GM10248 (cell line): ENCODE data around the gene TNFRSF21.
"Not testable (repeated sequence)": the region's sequence is repeated elsewhere in the genome, so short reads cannot be mapped to it uniquely, and the experiment has no call there.

Source experiments
- CTCF ChIA-PET: fragments of 300-600 bp; sonication (Branson Sonifier 250); formaldehyde crosslinking; extraction: SDS; loops from one replicate; lab custom pipeline; 2021; ENCODE audit warnings: antibody characterized with exemption; lab: Yijun Ruan, JAX
- POLR2A ChIA-PET: fragments of 350-650 bp; sonication (Branson Sonifier 250); formaldehyde crosslinking; extraction: SDS; loops from one replicate; lab custom pipeline; 2020; ENCODE audit warnings: antibody characterized with exemption; lab: Yijun Ruan, JAX
- DNase-seq: peaks from one replicate; pipeline ENCODE4 v3.0.0; 2012; ENCODE audit errors: extremely low spot score
- CTCF ChIP-seq: IDR thresholded peaks from 2 replicates; pipeline ENCODE4 v1.5.1; 2012; ENCODE audit warnings: mild to moderate bottlenecking, low read depth; ENCODE audit errors: extremely low read depth, missing control alignments, control extremely low read depth

The TNFRSF21 gene

GRCh38 chr6:47323887-47324286 lies 14.2 kb upstream of the TNFRSF21 start:
- ChIA-PET POLR2A (no interaction called here), CTCF (interaction anchor here (1.0 kb wide), 1 partner anchor 13 kb away, joined by 3 read pairs; no protein-coding TSS in a partner anchor)
- DNase-seq, result no peak
- TF ChIP-seq CTCF, result no peak

DNA sequence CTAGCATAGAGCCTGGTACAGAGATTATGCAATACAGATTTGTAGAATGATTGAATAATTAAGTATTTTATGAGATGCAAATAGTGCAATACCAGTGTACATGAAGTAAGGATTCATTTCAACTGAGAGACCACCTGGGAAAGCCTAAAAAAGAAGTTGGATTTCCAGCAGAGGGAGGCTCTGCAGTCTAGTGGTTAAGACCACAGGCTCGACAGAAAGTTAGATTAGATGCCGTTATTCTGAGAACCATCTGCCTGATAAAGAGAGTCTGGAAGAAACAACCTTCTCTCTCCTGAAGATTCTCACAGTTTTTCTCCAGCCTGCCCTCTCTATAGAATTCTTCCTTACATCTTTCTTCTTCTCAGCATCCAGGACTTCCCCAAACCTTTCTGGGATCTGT lies 13.6 kb upstream of the TNFRSF21 start:
- no peak for DNase-seq
- POLR2A ChIA-PET, result no interaction called here
- CTCF ChIA-PET, result no interaction called here
- TF ChIP-seq CTCF, result no peak

DNA sequence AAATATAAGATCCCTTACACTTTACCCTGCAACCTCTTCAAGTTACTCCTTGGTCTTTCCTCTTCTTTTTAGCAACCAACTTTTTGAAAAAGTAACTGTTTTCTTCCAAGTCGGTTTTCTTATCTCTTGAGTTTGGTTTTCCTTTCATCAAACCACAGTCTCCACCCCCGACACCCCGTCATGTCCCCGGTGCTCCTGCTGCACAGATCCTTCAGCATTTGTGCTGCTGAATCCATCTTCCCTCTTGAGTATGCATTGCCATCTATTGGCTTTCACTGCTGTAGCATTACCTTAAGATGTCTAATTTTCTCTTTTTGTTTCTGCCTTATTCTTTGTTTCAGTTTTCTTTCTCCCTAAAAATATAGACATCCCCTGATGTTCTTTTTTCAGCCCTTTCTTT lies 11.9 kb upstream of the TNFRSF21 start:
- TF ChIP-seq CTCF, result no peak
- CTCF ChIA-PET, result no interaction called here
- POLR2A ChIA-PET, result no interaction called here
- no peak for DNase-seq

DNA sequence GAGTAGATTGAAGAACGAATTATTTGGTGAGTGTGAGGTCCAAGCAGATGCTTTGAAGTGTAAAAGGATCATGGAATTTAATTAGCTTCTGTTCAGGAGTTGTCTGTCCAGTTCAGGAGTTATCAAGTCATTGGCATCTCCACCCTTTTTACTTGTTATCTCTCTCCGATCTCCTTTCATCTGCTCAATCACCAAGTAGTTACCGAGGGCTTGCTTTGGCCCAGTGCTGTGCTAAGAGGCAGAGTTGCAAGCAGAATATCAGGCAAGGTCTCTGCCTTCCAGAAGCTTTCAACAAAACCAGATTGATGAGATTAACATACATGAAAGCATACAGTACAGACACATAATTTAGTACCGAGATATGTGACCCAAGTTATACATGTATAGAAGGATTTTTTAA lies 10.2 kb upstream of the TNFRSF21 start:
- ChIA-PET POLR2A (no interaction called here), CTCF (interaction anchor here (1.0 to 1.5 kb wide), 2 partner anchors 11 to 21 kb away, joined by 3 to 5 read pairs; partner anchors contain the start of gene TNFRSF21)
- no peak for TF ChIP-seq CTCF
- no peak for DNase-seq

DNA sequence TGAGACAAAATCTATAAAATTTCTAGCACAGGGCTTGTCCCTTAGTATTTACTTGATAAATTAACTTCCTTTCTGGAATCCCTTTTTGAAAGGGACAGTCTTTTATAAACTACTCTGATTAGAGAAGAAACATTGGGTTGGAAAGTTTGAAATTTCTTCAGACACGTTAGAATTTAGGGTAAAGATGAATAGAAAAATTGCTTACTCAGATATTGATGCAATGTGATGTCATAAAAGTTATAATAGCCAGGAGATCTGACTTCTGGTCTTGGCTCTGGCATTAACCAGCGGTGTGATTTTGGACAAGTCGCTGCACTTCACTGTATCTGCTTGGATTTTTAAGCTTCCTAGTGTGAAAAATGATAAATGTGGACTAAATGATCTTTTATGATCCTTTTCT lies 9.7 kb upstream of the TNFRSF21 start:
- TF ChIP-seq CTCF, result no peak
- POLR2A ChIA-PET, result no interaction called here
- no peak for DNase-seq
- CTCF ChIA-PET, result interaction anchor here (1.0 to 1.5 kb wide), 3 partner anchors 10 to 221 kb away, joined by 3 to 5 read pairs (median 3); partner anchors contain the start of gene TNFRSF21

- CTCF ChIA-PET, result interaction anchor here (1.1 to 1.6 kb wide), 4 partner anchors 10 to 470 kb away, joined by 3 to 5 read pairs (median 4); no protein-coding TSS in a partner anchor
- TF ChIP-seq CTCF, result no peak
- POLR2A ChIA-PET, result no interaction called here
- DNase-seq, result no peak
Measured at GRCh38 chr6:47318236-47318989, 8.7 kb upstream of the TNFRSF21 start.

DNA sequence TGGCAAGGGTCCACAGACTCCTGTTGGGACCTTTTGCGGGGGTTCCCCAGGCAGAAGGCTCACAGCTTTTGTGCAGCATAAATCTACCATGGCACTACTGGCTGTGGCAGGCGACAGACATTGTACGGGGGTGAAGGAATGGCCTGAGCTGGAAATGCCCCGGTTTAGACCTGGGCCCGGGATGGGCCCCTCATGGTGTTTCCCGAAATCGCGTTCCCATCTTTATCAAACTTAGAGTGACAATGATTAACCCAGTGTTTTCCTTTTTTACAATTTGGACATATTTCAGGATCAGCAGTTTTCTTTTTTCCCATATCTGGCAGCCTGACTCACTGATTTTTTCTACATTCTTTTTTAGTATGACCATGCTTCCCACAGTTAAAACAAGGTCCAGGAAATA lies 5.5 kb upstream of the TNFRSF21 start:
- DNase-seq, POLR2A ChIA-PET, CTCF ChIA-PET: not testable (repeated sequence)
